CD4-positive, alpha-beta T cell treated with Interleukin-4 for 4 hours (primary cell): ENCODE results near the gene MARCHF3.

ENCODE experiments used
- DNase-seq: peaks from one replicate; pipeline ENCODE4 v3.0.0-alpha.2; 2020

MARCHF3 gene

DNA sequence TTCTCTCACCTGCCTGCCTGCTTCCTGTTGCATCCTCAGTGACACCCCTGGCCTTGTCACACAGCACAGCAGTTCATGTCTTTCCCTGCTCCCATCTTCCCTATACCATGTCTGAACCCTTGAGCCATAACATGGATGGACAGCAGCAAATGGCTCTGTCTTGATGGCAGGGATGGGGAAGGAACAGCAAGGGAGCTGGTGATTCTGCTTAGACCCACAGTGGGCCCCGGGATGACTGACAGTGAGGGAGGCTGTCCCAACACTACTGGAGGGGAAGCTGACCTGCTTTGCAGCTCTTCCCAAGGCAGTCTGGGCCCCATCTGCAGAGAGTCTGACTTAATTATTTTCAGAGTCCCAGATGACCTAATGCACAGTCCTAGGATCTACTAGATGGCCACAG, 48.2 kb downstream of the MARCHF3 start:
- DNase-seq, result no peak

- DNase-seq, result no peak
Measured at GRCh38 chr5:126981701-126982100, 48.7 kb downstream of the MARCHF3 start.

GRCh38 chr5:126981222-126981621, 49.1 kb downstream of the MARCHF3 start:
- no peak for DNase-seq

- no peak for DNase-seq
Measured at GRCh38 chr5:126978258-126978657, 52.1 kb downstream of the MARCHF3 start.

DNA sequence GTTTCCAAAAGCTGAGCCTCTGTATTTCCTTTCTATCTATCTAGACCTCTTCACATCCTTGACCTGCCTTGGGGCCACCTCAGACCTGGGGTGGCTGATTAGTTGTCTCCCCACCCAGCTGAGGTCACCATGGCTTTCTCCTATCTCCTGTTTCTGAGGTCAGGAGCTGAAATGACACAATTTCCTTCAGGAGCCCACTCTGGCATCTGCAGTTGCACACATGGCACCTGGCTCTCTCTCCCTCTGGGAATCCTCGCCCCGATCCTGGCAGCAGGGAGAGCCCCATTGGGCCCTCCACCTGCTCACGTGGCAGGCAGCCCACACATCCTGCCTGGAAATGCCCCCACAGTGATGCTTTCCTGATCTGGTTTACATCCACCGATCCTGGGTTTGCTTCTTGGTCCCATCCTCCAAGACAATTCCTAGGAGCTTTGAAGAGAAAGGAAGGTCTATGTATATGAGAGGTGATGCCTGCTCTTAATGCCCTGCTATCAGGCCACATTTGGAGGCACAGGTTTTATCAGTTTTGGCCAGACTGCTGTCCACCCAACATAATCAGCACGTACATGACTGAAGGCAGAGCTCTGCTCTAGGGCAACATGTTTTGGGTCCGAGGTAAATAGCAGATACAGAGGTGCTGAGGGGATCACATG, 53.7 kb downstream of the MARCHF3 start:
- no peak for DNase-seq

DNA sequence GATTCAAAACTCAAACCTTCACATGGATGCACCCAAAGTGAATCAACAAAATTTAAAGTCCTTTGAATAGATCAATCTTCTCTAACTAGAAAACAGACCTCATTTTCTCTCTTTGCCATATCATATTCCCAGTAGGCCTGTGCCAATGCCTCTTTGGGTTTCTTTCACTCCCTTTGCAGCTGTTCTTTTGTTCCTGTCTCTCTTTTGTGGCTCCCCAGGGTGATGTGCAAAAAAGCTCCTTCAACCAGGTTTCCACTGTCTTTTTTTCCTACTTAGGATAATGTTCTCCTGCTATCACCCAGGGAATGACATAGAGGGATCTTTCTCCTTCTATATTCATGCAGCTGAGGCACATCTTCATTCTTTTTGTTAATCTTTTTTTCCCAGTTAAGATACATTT, 54.6 kb downstream of the MARCHF3 start:
- DNase-seq, result no peak

DNA sequence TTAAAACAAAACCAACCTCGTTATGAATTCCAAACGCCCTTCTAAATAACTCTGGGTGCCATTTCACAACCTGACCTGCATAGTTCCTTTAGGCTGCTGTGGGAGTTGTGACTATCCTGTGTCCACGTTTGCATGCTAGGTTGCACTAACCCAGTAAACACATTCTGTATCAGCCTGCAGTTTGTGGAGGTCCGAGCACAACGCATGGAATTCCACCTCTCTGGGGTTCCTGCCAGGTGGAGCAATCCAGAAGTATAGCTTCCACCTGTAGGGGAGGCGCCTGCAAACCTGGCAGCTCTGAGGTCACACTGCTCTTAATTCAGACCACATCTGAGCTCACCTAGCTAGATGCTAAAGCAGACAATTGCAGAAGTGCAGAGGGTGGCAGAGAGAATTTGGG, 57.2 kb downstream of the MARCHF3 start:
- no peak for DNase-seq

DNA sequence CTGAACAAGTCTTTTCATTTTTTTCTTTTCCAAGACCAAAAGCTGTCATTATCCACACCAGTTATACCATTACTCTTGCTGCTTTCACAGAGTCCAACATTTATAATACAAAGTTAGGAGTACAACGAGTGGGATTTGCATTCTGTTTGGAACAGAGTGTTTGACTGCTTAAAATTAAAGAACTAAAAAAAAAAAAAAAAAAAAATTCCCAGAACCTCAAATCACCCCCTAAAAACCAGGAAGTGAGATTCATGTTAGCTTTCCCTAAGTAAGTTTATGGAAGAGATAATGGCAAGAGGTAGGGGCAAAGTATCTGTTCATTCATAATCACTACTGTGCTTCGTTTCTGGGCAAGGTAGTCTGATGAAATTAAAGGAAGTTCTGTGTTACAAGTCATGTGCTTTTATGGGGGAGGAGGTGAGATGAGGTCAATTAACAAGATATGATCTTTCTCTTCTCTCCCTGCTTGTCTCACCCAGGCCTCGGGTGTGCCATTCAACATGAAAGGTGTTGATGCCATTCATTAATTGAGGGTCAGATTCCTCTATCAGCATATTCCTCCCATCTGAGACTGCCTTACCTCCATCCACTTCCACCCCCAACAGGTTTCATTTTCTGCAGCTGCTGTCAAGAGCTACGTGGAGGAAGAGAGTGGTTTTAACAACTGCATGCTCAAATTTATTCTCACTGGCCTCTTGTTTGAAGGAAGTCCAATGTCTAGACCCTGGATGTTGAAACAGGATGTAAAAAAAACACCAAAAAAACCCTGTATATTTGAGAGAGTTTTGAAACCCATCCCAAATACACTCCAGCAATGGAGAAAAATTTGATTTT, 58.1 kb downstream of the MARCHF3 start:
- DNase-seq, result peak; percentile 35

- no peak for DNase-seq
Measured at GRCh38 chr5:126971455-126972031, 58.8 kb downstream of the MARCHF3 start.

DNA sequence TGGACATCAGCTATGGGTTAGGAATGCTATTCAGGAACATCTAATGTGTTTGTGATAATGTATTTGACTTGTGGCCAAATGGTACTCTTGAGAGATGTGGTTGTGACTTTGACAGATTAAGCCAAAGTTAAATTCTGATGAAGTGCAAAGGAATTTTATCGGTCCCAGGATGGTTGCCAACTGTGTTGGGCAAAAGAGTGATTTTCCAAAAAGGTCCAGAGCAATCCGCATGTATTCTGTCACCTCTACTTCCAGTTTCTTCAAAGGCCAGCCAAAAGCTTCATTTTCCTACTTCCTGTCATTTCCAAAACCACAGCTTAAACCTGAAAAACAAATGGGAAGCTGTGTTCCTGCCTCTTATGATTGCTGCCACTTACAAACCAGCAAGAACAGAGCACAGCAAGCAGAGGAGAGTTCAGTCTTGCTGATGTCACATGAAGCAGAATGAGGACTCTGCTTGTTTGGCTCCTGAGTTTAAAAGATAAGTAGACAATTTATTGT, 59.8 kb downstream of the MARCHF3 start:
- no peak for DNase-seq

DNA sequence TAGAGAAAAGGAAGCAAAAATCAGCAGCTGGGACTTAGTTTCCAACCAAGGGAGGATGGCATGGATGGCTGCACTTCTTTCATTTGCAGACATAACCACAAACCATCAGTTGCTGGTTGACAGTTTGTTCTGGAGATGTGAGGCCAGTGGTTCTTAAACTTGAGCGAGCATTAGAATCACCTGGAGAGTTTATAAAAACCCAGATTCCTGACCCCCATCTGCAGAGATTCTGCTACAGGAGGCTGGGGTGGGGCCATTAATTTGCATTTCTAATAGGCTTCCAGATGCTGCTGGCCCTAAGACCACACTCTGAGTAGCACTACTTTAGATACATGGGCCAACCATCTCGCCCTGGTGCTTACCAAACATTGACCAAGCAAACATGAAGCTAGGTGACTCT, 60.8 kb downstream of the MARCHF3 start:
- no peak for DNase-seq

DNA sequence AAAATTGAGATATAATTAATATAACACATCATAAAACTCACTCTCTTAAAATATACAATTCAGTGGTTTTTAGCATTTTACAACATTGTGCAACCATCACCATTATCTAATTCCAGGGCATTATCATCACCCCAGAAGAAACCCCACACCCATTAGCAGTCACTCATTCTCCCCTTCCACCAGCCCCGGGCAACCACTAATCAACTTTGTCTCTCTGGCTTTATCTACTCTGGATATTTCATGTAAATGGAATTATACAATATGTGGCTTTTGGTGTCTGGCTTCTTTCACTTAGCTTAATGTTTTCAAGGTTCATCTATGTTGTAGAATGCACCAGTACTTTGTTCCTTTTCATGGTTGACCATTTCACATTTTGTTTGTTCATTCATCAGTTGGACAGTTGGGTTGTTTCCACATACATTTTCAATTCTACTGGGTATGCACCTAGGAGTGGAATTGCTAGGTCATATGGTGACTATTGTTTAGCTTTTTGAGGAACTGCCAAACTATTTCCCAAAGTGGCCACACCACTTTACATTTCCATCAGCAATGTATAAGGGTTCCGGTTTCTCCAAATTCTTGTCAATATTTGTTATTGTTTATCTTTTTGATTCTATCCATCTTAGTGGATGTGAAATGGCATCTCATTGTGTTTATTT, 62.4 kb downstream of the MARCHF3 start:
- DNase-seq, result no peak

DNA sequence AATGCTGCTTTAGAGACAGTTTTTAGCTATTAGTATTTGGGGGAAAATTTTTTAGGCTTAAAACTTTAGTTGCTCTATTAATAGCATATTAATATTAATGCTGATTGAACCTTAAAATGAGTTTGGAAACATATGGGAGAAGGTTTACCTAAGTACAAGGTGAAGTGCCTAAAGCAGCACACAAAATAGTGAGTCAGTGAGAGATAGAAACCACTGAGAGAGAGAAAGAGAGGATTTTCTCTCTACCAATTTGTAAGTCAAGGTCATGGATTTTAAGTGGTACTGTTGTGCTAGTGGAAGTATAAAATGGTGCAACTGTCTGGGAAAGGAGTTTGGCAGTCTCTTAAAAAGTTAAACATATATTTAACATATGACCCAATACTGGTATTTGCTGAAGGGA, 64.9 kb downstream of the MARCHF3 start:
- DNase-seq, result no peak

DNA sequence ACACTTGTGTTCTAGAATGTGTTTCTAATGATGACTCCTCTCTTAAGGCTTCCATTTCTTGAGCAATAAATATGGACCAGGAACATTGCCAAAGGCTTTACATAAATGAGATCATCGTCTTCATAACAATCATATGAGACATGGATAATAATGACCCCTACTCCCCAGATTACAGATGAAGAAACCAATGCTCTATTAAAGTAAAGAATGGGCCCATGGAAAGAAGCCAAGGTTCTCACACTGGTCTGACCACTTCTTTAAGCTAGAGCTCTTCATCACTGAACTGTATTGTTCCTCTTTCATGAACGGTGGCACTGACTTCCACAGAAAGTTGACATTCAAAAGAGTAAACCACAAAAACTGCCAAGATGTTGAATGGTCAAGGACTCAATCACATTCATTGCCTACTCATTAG, 65.3 kb downstream of the MARCHF3 start:
- no peak for DNase-seq

- DNase-seq, result no peak
Measured at GRCh38 chr5:126963822-126964375, 66.5 kb downstream of the MARCHF3 start.

DNA sequence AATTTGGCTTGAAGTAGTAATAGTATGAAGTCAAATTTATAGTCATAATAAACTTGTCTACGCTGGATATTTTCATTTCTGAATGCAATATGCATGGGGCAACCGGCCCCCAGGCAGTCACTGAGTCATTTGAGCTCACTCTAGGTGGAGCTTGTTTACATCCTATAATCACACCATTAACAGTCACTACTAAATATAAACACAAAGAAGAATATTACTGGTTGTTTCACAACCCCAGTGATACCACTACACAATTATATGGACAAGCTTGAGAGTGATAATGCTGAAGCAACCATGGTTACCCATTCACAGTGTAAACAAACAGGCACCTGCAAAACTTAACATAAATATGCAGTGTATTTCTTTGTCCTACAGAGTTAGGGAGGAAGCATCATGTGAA, 68.7 kb downstream of the MARCHF3 start:
- DNase-seq, result no peak

DNA sequence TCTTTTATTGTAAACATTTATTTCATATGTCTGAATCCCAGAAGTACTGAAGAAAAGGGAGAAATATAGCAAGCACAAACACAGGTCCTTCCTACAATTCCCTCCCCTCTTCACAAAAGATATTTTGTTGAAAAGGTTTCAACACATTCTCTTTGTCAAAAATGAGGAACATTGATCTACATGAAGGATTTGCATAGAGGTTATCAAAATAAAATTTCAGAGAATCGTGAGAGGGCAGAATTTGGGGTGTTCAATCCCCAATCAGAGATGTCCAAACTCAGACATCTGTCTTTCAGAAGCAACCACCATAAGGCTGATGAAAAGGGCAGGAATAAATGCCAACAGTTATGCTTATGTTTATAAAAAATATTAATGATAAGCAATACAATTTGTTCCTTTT, 69.2 kb downstream of the MARCHF3 start:
- DNase-seq, result no peak

- DNase-seq, result no peak
Measured at GRCh38 chr5:126959188-126959587, 71.2 kb downstream of the MARCHF3 start.

- DNase-seq, result no peak
Measured at GRCh38 chr5:126956991-126957390, 73.4 kb downstream of the MARCHF3 start.

- no peak for DNase-seq
Measured at GRCh38 chr5:126954981-126955380, 75.4 kb downstream of the MARCHF3 start.

DNA sequence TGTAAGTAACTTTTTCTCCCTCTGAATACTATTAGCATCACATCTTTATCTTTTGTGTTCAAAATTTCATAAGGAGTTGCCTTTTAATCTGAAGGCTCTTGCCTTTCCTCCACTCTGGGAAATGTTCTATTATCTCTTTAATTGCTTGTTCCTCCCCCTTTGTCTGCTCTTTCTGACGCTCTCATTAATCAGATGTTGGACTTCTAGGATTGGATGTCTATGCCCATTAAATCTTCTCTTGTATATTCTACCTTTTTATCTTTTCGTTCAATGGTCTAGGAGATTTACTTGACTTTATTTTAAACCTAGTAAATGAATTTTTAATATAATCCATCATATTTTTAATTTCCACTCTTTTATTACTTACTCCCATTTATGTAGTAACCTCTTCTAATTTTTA, 76.7 kb downstream of the MARCHF3 start:
- DNase-seq, result no peak

- DNase-seq, result no peak
Measured at GRCh38 chr5:126949475-126949874, 80.9 kb downstream of the MARCHF3 start.

- no peak for DNase-seq
Measured at GRCh38 chr5:126948453-126948852, 81.9 kb downstream of the MARCHF3 start.
